ENCODE results near the gene CFAP45. TPM values are rescaled to one million over a fixed set of nuclear protein-coding genes. Genes with fewer than 3 reads are reported as not detected.

CFAP45 gene
- total and polyA plus RNA-seq, 7 donors = 0.04 to 0.42 (median 0.19) TPM; not detected in 3

DNA sequence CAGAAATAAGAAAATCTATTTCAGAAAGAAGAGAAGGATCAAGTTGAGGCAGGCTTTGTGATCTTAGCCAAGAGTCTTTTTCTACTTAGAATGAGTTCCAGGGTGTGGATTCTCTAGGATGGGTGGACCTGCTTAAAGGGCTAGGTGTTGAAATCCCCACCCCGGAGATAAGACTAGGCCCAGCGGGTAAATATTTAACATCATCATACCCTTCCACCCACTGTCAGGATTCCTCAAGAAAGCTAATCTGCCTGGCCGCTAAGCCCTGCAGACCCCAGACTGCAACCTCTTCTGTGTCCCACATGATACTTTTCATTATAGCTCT is 39.7 kb upstream of the CFAP45 start:
- Histone ChIP-seq H3K9me3 (no peaks in the 10 kb centered on the region), H3K36me3 (ENCODE audit: insufficient read depth in 1 of 2, low read depth in 1 of 2) (no peaks in the 10 kb centered on the region), H3K4me1 (no peaks in the 10 kb centered on the region), H3K27me3 (ENCODE audit: insufficient read depth in 3 of 3, low read length in 2 of 3) (peaks cover 0 to 33% (median 8%) of the 10 kb centered on the region in 3 donors), H3K4me3 (no peak overlapping the region), H3K27ac (no peak overlapping the region)
- intact Hi-C loops (cut with DNase I) = no loop called here
- ATAC-seq (no peak), DNase-seq (no peak)
- no peak for TF ChIP-seq CTCF (IDR thresholded peaks at IDR 0.05)
- WGBS, 3 donors = 88 to 92% (median 90%) methylated on average over 3 of the region's 3 CpGs

- no peak overlapping the region for H3K27ac ChIP-seq
- intact Hi-C loops (cut with DNase I) = no loop called here
- H3K4me3 ChIP-seq = no peak overlapping the region
- H3K36me3 ChIP-seq (ENCODE audit: insufficient read depth in 1 of 2, low read depth in 1 of 2) = no peaks in the 10 kb centered on the region
- peaks cover 0 to 27% (median 5%) of the 10 kb centered on the region in 3 donors for H3K27me3 ChIP-seq (ENCODE audit: insufficient read depth in 3 of 3, low read length in 2 of 3)
- TF ChIP-seq CTCF (IDR thresholded peaks at IDR 0.05) = no peak
- 91 to 95% (median 92%) methylated on average over 6 of the region's 6 CpGs for WGBS, 3 donors
- no peaks in the 10 kb centered on the region for H3K9me3 ChIP-seq
- DNase-seq (no peak), ATAC-seq (no peak)
- H3K4me1 ChIP-seq = no peaks in the 10 kb centered on the region
Measured at GRCh38 chr1:159938905-159939677, 39.1 kb upstream of the CFAP45 start.

DNA sequence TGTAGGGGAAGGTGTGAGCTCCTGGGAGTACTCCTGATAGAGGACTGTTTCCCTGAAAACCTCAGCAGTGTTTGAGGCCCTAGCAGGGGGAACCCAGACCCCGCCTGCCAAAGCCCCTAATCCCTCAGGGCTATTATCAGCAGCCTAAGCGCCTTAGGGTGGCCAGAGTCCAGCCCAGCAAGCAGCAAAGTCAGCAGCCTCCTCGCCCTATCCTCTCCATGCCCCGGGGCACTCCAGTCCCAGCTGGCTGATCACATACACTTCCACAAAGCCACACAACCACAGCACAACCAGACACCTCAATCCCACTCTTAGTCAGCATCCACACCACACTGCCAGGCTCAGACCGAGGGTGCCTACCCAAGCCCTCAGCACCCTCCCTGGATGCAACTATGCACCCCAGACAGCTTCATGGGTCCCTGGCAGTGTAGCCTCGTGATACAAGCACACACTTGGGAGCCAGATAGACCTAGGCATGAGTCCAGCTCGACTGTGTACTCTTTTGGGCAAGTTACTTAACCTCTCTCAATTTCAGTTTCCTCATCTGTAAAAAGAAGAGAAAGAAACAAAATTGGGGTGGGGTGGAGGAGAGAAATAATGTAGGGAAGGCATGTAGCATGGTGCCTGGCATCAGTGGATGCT is 38.4 kb upstream of the CFAP45 start:
- Histone ChIP-seq H3K27me3 (ENCODE audit: insufficient read depth in 3 of 3, low read length in 2 of 3) (peaks cover 0 to 20% (median 4%) of the 10 kb centered on the region in 3 donors), H3K4me1 (no peaks in the 10 kb centered on the region), H3K27ac (no peak overlapping the region), H3K4me3 (no peak overlapping the region), H3K9me3 (no peaks in the 10 kb centered on the region), H3K36me3 (ENCODE audit: insufficient read depth in 1 of 2, low read depth in 1 of 2) (no peaks in the 10 kb centered on the region)
- DNase-seq = no peak
- no peak for ATAC-seq
- WGBS, 3 donors = 66 to 77% (median 66%) methylated on average over 7 of the region's 7 CpGs
- TF ChIP-seq CTCF (IDR thresholded peaks at IDR 0.05) = no peak
- intact Hi-C loops (cut with DNase I) = no loop called here

DNA sequence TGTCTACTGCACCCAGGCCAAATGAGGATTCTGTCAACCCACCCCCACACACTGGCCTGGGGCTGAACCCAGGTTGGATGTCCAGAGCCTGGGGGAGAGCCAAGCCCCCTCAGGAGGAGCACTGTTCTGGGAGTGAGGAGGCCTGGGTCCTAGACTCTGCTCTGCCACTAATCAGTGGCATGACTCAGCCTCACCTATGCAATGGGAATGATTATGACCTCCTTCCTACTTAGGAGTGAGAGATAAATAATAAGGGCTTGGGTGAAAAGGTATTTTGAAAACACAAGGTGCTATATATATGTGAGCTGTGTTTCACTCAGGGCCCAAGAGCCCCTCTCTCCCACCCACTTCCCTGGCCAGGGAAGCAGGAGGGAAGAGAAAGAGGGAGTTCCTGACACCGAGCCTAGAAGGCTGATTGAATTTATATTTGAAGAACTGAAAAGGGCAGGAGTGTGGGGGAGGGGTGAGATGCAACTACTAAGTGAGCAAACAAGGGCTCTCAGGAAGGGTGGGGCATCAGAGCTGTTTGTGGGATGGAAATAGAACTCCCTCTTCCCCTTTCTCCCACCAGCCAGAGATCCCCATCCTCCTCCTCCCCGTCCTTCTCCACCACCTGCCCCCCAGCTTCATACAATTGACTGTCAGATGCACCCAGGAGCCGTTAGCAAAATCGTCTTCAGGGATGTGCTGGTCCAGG is 37.2 kb upstream of the CFAP45 start:
- H3K36me3 ChIP-seq (ENCODE audit: insufficient read depth in 1 of 2, low read depth in 1 of 2) = no peaks in the 10 kb centered on the region
- TF ChIP-seq CTCF (IDR thresholded peaks at IDR 0.05) = no peak
- no peak overlapping the region for H3K27ac ChIP-seq
- no peaks in the 10 kb centered on the region for H3K9me3 ChIP-seq
- ATAC-seq (peak in 1 of 4 donors; percentile 17), DNase-seq (no peak)
- WGBS, 3 donors = 36 to 60% (median 49%) methylated on average over 3 to 4 of the region's 4 CpGs
- H3K27me3 ChIP-seq (ENCODE audit: insufficient read depth in 3 of 3, low read length in 2 of 3) = peaks cover 0 to 11% (median 4%) of the 10 kb centered on the region in 3 donors
- intact Hi-C loops (cut with DNase I) = loop anchor here in 1 of 2 donors (2.0 kb wide), 1 partner anchor 70 kb away; no protein-coding TSS in a partner anchor
- no peak overlapping the region for H3K4me3 ChIP-seq
- H3K4me1 ChIP-seq = no peaks in the 10 kb centered on the region

Measured in psoas muscle (tissue), 8 donors.